Retinal pigment epithelial cell (primary cell): Measurements from ENCODE around the gene AP3D1.
"Not testable (repeated sequence)": the region's sequence is repeated elsewhere in the genome, so short reads cannot be mapped to it uniquely, and the experiment has no call there.

Experiments
- DNase-seq: peaks from one replicate; pipeline ENCODE4 v3.0.0-alpha.2; 2010; ENCODE audit warnings: low read depth
- H3K4me3 ChIP-seq: 2 replicates; pipeline ENCODE4 v1.5.1; 2011; ENCODE audit warnings: mild to moderate bottlenecking, low read length, control low read depth, moderate library complexity
- TF ChIP-seq, protein P1 (sequence below): conservative IDR thresholded peaks from 2 replicates; pipeline ENCODE4 v1.5.1; 2011; ENCODE audit warnings: low read depth, low read length, control low read depth, inconsistent platforms

AP3D1 gene

GRCh38 chr19:2139385-2140137 is 11.8 kb downstream of the AP3D1 start:
- TF ChIP-seq, protein P1, sequence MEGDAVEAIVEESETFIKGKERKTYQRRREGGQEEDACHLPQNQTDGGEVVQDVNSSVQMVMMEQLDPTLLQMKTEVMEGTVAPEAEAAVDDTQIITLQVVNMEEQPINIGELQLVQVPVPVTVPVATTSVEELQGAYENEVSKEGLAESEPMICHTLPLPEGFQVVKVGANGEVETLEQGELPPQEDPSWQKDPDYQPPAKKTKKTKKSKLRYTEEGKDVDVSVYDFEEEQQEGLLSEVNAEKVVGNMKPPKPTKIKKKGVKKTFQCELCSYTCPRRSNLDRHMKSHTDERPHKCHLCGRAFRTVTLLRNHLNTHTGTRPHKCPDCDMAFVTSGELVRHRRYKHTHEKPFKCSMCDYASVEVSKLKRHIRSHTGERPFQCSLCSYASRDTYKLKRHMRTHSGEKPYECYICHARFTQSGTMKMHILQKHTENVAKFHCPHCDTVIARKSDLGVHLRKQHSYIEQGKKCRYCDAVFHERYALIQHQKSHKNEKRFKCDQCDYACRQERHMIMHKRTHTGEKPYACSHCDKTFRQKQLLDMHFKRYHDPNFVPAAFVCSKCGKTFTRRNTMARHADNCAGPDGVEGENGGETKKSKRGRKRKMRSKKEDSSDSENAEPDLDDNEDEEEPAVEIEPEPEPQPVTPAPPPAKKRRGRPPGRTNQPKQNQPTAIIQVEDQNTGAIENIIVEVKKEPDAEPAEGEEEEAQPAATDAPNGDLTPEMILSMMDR, result no peak
- H3K4me3 ChIP-seq, result no peak overlapping the region
- no peak for DNase-seq

DNA sequence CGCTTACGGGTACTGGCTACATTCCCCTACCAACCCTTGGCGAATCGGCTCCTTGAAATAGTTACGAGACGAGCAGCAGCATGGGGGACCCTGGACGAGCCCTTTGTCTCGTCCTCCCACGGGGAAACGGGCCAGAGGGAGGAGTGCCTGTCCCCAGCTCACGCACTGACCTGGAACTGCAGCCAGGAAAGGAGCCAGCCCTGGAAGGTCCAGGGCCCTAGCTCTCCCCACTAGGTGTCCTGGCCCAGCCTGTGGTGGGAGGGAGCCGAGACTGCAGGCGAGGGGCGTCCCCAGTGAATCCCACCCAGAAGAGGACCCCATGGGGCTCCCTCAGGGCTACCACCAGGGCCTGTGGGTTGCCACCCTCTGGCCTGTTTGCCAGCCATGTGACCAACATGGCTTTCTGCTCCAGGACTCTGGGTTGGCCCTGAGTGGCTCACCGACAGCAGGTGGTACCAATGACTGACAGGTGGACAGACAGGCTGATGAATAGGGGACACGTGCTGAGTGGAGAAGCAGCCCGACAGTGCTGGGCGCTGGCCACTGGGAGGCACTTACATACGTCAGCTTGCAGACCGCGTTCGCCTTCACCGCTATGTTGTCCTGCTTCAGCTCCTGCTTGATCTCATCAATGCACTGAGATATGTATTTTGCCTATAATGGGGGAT is 13.2 kb downstream of the AP3D1 start:
- no peak overlapping the region for H3K4me3 ChIP-seq
- TF ChIP-seq, protein P1, result no peak
- DNase-seq, result no peak

- DNase-seq, result no peak
- TF ChIP-seq, protein P1, result no peak
- H3K4me3 ChIP-seq, result no peak overlapping the region
Observed at GRCh38 chr19:2136796-2137195, 14.6 kb downstream of the AP3D1 start.

GRCh38 chr19:2135474-2136402 is 15.6 kb downstream of the AP3D1 start:
- TF ChIP-seq, protein P1, result no peak
- DNase-seq, result no peak
- H3K4me3 ChIP-seq, result no peak overlapping the region

DNA sequence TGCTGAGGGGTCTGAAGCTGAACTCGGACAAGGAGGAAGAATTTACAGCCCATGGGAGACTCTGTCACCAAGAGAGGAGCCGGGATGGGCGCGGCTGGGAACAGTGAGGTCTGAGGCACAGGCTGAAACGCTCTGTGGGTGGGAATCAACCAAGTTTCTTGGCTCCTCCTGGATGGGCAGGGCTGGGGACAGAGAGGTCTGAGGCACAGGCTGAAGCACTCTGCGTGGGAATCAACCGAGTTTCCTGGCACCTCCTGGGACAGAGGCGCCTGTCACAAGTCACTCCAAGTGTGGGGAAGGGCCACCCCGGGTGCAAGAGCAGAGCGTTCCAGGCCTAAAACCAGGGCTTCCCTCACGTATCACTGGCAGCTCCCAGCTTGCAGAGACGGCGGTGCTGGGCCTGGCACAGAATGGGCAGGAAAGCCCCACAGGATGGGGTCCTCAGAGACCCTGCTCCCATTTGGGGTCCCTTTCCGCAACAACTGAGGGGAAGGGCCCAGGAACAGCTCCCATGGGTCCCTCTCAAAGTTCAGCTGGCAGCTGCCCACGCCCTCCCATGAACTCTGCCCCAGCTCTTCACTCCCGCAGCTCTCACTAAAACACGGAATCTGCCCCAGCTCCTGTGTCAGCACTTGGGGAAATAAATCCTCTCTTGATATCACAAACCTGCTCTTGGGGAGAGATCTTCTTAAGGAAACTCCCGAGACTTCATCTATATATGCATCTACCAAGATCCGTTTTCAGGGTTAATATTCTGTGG is 18.5 kb downstream of the AP3D1 start:
- H3K4me3 ChIP-seq, result no peak overlapping the region
- TF ChIP-seq, protein P1, result no peak
- no peak for DNase-seq

DNA sequence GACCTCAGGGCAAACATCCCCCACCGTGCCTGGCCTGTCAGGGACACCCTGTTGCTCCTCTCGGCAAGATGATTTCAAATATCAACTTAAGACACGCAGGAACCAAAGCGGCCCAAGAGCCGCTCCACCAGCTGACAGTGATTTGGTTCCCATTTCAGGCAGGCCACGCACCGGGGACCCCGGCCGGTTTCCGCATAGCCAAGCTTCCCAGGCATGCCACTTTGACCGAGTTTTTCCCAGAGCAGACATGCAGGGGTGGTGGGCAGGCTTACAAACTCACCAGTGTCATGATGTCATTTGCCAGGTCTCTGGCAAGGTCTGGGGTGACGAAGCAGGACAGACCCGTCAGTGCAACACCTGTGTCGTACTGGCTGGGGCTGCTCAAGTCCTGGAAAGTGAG is 19.2 kb downstream of the AP3D1 start:
- DNase-seq, result no peak
- TF ChIP-seq, protein P1, result no peak
- no peak overlapping the region for H3K4me3 ChIP-seq

DNA sequence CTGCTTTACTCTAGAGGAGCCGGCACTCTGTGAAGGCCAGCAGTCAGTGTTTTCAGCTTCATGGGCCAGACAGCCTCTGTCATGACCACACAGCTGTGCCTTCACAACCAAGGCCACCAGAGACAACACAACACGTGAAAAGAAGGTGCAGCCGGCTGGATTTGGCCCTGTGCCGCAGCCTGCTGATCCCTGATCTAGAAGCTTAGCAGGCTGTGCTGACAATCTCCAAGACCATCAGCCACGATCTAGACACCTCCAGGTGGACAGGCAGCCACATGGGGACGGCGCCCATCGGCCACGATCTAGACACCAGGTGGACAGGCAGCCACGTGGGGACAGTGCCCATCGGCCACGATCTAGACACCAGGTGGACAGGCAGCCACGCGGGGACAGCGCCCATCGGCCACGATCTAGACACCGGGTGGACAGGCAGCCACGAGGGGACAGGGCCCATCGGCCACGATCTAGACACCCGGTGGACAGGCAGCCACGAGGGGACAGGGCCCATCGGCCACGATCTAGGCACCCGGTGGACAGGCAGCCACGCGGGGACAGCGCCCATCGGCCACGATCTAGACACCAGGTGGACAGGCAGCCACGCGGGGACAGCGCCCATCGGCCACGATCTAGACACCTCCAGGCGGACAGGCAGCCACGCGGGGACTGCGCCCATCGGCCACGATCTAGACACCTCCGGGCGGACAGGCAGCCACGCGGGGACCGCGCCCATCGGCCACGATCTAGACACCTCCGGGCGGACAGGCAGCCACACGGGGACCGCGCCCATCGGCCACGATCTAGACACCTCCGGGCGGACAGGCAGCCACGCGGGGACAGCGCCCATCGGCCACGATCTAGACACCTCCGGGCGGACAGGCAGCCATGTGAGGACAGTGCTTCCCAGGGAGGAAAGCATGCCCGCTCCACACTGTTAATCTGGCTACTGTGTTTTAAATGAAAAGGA is 20.1 kb downstream of the AP3D1 start:
- not testable (repeated sequence) for DNase-seq, H3K4me3 ChIP-seq
